Breast epithelium (tissue), 3 donors: ENCODE results near the gene SIGLEC9.

Experiments
- POLR2A ChIP-seq: fragments of 450-650 bp; IDR thresholded peaks from one replicate; pipeline ENCODE4 v1.6.1; 2016; ENCODE audit warnings: antibody characterized with exemption, mild to moderate bottlenecking, moderate library complexity
- POLR2AphosphoS5 ChIP-seq, 3 donors: sonication (generic); formaldehyde crosslinking; IDR thresholded peaks; one replicate each; pipeline ENCODE4 v1.6.1; 2017; ENCODE audit warnings: antibody characterized with exemption in 3 of 3
- TF ChIP-seq, protein P1 (sequence below), 3 donors: fragments of 450-650 bp; IDR thresholded peaks; one replicate each; pipeline ENCODE4 v1.5.1; 2016 to 2017; ENCODE audit warnings: antibody characterized with exemption in 3 of 3, mild to moderate bottlenecking in 3 of 3, moderate library complexity in 3 of 3

DNA sequence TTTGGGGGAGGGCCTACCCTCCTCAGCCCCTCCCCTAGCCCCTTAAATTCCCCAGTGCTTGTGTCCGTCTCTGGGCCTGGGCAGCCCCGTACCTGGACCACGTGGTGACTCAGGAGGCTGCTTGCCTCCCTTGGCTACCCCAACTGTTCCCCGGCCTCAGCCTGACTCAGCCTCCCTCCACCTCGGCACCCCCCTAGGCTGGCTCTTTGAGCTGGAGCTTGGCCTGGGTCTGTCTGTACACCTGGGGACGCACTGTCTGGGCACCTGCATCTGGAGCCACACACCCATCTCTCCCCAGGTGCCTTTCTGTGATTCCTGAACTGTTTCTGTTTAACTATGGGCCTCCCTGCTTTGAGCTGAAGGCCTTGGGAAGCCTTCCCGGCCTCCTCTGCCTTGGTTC, 40.2 kb upstream of the SIGLEC9 start:
- TF ChIP-seq POLR2A (no peak), POLR2AphosphoS5 (IDR thresholded peaks at IDR 0.05) (no peak)
- TF ChIP-seq, protein P1, sequence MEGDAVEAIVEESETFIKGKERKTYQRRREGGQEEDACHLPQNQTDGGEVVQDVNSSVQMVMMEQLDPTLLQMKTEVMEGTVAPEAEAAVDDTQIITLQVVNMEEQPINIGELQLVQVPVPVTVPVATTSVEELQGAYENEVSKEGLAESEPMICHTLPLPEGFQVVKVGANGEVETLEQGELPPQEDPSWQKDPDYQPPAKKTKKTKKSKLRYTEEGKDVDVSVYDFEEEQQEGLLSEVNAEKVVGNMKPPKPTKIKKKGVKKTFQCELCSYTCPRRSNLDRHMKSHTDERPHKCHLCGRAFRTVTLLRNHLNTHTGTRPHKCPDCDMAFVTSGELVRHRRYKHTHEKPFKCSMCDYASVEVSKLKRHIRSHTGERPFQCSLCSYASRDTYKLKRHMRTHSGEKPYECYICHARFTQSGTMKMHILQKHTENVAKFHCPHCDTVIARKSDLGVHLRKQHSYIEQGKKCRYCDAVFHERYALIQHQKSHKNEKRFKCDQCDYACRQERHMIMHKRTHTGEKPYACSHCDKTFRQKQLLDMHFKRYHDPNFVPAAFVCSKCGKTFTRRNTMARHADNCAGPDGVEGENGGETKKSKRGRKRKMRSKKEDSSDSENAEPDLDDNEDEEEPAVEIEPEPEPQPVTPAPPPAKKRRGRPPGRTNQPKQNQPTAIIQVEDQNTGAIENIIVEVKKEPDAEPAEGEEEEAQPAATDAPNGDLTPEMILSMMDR (IDR thresholded peaks at IDR 0.05): no peak
